Measurements from ENCODE around the gene TMEFF2. TPM values are rescaled to one million over a fixed set of nuclear protein-coding genes. Genes with fewer than 3 reads are reported as not detected.
A peak's percentile ranks its signal among the peaks of the same experiment; 100 is the strongest.

The TMEFF2 gene
- total RNA-seq (2014; rRNA removed; shearing (Covaris generic); ENCODE audit: low replicate concordance) = not detected in 2 replicates

DNA sequence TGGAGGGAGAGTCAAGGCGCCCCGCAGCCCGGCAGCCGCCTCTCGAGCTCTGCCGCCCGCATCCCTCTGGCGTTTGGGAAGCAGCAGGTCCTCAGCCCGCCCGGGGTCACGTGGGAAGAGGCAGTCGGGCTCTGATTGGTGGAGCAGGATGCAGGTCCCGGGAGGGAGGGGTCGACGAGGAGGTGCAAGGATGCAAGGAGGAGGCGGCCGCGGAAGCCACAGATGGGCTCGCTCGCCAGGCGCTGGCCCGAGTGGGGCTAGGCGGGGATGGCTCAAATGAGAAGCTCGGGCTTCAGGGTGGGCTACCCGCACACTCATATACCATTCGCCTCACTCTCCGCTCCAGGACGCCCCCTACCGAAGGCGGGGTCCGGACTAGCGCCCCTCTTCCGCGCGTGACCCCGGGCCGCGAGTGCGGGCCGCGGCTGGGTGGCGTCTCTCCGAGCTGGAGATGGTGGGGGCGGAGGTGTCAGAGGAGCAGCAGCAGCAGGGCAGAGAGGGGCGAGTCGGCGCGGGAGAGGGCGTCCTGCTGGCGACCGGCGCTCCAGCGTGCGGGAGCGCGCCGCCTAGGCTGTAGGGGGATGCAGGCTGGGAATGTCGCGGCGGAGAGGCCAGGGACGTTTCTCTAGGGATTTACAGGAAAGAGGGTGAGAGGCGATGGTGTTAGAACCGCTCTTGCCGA is at the start of gene TMEFF2:
TSS of gene TMEFF2 (minus strand) at position 68 of the 682 bp plus-strand sequence. CDS start 409 bp downstream, outside the sequence.
- peak; percentile 74 for DNase-seq (ENCODE audit: low read depth)
- in situ Hi-C loops (cut with HindIII; ENCODE audit: low pct_unique_long_range_greater_than_20kb, low sequenced_read_pairs) = no loop called here

DNA sequence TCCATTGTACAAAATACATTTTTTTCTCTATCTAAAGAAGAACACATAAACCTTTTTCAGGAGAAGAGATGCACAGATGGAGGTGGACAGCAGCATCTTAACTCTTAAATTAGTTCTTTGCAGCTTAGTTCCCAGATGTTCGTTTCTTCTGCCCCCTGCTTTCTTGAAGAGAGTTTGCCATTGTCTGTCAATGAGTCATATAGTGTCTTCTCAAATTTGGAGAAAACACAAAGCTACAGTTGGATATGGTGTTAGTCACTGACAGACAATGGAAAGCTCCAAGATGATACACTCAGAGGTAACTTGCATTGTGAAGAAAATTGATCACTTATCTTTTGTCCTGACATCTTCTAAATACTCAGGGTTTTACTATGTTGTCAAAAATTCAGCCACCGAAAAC is 48.8 kb upstream of the TMEFF2 start:
- in situ Hi-C loops (cut with HindIII; ENCODE audit: low pct_unique_long_range_greater_than_20kb, low sequenced_read_pairs) = no loop called here
- DNase-seq (ENCODE audit: low read depth) = no peak

DNA sequence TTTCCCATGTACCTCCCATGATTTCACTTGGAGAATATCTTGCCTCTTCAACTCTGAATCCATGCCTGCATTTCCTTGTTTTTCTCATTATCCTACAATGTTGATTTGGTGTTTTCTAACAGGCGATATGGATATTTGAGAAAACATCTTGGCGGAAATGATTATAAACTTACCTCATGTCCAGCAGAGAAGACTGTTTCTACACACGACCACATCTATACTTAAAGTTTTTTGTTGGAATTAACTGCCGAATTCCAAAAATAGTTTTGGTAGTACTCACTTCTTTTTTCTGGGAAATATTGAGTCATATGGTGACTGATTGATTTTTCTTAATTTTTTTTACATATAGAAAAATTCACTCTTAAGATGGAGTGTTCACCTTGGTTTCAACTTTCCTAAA is 41.4 kb upstream of the TMEFF2 start:
- in situ Hi-C loops (cut with HindIII; ENCODE audit: low pct_unique_long_range_greater_than_20kb, low sequenced_read_pairs) = no loop called here
- DNase-seq (ENCODE audit: low read depth) = no peak

GRCh38 chr2:192230889-192231453 is 36.2 kb upstream of the TMEFF2 start:
- DNase-seq (ENCODE audit: low read depth) = no peak
- in situ Hi-C loops (cut with HindIII; ENCODE audit: low pct_unique_long_range_greater_than_20kb, low sequenced_read_pairs) = no loop called here

DNA sequence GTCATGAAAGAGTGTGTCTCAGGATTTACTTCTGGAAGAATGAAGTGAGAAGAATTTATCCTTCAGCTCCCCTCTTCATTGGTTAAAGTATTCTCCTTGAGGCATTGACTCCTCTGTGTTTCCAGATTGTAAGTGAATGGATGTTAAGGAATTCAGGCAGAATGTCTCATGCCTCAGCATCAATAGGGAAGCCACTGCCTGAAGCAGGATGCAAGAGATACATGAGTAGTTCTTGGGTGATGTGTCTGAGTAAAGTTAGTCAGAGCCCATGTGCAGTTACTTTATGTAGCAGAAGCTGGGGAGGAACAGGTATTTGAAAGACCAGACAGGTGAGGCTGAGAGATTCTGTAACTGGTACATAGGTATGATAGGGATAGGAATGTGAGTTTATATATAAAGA is 34.0 kb upstream of the TMEFF2 start:
- DNase-seq (ENCODE audit: low read depth) = no peak
- in situ Hi-C loops (cut with HindIII; ENCODE audit: low pct_unique_long_range_greater_than_20kb, low sequenced_read_pairs) = no loop called here

- DNase-seq (ENCODE audit: low read depth) = no peak
- in situ Hi-C loops (cut with HindIII; ENCODE audit: low pct_unique_long_range_greater_than_20kb, low sequenced_read_pairs) = no loop called here
Observed at GRCh38 chr2:192218970-192219369, 24.2 kb upstream of the TMEFF2 start.

GRCh38 chr2:192218377-192218776 is 23.6 kb upstream of the TMEFF2 start:
- in situ Hi-C loops (cut with HindIII; ENCODE audit: low pct_unique_long_range_greater_than_20kb, low sequenced_read_pairs) = no loop called here
- no peak for DNase-seq (ENCODE audit: low read depth)

DNA sequence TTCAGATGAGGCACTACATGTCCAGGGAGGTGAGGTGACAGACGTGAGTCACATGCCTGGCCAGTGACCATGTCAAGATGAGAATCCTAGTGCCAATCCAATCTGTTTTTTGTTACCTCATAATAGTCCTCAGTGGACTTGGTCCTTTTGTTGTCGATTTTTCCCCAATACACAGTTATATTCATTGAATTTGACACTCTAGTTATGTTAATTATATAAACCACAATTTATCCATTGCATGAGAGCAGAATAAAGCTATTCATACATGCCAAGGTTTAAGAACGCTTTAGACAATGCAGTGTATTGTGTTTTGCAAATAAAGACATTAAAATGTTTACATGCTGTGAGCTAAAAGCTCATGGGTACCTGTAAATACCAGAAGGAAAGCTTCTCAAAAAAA is 21.6 kb upstream of the TMEFF2 start:
- DNase-seq (ENCODE audit: low read depth) = no peak
- in situ Hi-C loops (cut with HindIII; ENCODE audit: low pct_unique_long_range_greater_than_20kb, low sequenced_read_pairs) = no loop called here

GRCh38 chr2:192215096-192215877 is 20.6 kb upstream of the TMEFF2 start:
- in situ Hi-C loops (cut with HindIII; ENCODE audit: low pct_unique_long_range_greater_than_20kb, low sequenced_read_pairs) = no loop called here
- no peak for DNase-seq (ENCODE audit: low read depth)

- in situ Hi-C loops (cut with HindIII; ENCODE audit: low pct_unique_long_range_greater_than_20kb, low sequenced_read_pairs) = no loop called here
Observed at GRCh38 chr2:192208848-192209247, 14.1 kb upstream of the TMEFF2 start.

DNA sequence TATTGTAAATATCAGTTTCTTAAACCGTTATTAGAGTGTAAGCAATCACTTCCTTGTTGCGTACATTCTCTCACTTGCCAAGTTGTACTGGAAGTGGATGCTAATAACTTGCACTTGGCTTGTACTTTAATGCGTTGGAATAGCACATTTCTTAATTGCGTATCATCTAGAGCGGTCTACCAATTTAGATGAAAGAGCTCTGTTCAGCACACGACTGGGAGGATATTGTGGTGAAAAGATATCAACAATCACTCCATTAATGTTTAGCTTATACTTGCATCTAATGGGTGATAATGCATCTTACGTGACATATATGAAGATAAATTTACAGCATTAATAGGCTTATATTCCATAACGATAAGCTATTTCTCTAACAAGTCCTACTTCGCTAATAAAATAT is 11.7 kb upstream of the TMEFF2 start:
- DNase-seq (ENCODE audit: low read depth) = no peak
- in situ Hi-C loops (cut with HindIII; ENCODE audit: low pct_unique_long_range_greater_than_20kb, low sequenced_read_pairs) = no loop called here

More at GRCh38 chr2:192208848-192209247, 14.1 kb upstream of the TMEFF2 start:
- no peak for DNase-seq (ENCODE audit: low read depth)

DNA sequence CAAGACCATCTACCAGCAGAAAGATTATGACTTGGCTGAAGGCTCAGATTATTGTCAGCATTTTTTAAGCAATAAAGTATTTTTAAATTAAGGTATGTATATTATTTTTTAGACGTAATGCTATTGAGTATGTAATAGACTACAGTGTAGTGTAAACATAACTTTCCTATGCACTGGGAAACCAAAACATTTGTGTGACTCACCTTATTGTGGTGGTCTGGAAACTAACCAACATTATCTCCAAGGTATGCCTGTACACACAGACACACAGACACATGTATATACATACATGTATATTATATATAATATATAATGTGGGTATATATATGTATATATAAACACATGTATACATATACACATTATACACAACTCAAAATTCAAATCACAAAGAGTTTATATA is 9.1 kb upstream of the TMEFF2 start:
- in situ Hi-C loops (cut with HindIII; ENCODE audit: low pct_unique_long_range_greater_than_20kb, low sequenced_read_pairs) = no loop called here
- no peak for DNase-seq (ENCODE audit: low read depth)

DNA sequence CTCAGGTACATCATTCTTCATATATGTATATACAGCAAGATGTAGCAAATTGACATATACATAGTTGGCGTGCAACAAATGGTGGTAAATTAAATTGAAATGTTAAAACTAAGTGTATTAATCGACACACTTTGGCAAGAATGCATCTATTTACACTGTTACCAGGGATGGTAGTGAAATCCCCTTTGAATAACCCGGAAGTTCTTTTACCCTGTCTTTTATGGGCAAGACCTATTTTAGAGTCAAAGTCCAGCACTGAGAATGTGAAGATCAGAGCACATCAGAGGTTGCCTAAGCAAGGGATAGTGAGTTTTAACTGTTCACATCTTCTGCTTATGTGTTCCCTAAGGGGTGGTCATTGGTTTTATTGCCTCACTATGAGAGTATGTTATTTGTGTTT is 7.6 kb upstream of the TMEFF2 start:
- DNase-seq (ENCODE audit: low read depth) = no peak
- in situ Hi-C loops (cut with HindIII; ENCODE audit: low pct_unique_long_range_greater_than_20kb, low sequenced_read_pairs) = no loop called here

DNA sequence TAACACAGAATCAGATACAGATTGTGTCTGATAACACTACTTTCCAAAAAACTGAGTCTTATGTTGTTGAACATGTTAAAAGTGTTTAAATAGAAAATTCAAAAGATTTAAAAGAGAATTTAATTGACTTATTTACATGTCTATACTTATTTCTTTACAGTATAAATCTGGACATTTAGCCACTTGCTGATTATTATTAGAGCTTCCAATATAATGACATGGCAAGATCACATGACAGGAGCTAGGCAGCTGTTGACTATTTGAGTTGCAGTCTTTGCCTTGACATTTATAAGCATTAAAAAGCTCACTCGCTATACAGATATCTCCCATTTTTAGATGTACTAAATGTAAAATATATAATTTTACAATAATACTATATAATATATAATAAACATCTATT is 6.4 kb upstream of the TMEFF2 start:
- in situ Hi-C loops (cut with HindIII; ENCODE audit: low pct_unique_long_range_greater_than_20kb, low sequenced_read_pairs) = no loop called here

GRCh38 chr2:192197357-192197756 is 2.6 kb upstream of the TMEFF2 start:
- in situ Hi-C loops (cut with HindIII; ENCODE audit: low pct_unique_long_range_greater_than_20kb, low sequenced_read_pairs) = no loop called here
- DNase-seq (ENCODE audit: low read depth) = no peak

More for the DNA sequence above, 6.4 kb upstream of the TMEFF2 start:
- DNase-seq (ENCODE audit: low read depth) = no peak

DNA sequence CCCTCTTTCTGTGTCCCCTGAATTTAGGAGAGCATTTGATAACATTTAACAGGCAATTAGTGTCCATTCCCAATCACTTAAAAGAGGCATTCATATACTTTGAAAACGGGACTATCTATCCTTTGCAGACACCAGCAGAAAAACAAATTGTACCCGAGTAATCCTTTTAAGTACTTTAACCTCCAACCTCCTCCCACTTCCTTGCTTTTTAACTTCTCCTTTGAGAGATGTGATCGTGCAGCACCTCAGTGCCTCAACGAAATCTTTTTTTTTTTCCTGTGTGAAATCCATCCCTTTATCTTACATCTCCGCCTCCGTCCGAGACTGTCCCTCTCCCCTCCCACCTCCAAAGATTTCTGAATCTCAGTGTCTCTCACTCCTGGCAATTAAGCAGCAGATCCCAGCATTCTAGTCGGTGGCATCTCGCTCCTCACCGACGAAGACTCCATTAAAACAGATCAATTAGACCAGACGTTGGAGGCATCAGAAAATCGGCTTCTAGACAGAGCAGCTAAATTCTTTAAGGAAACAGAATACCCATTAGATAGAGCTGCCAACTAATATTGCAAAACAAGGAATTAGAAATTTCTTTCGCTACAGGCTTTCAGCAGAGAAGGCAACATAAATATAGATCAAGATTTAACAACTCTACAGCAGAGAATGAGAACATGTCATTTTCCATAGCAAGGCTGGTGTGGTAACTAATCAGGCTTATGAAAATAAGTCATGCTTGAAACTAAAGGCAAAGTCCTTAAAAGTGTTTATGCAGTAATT is 1.9 kb upstream of the TMEFF2 start:
- no peak for DNase-seq (ENCODE audit: low read depth)
- in situ Hi-C loops (cut with HindIII; ENCODE audit: low pct_unique_long_range_greater_than_20kb, low sequenced_read_pairs) = no loop called here

DNA sequence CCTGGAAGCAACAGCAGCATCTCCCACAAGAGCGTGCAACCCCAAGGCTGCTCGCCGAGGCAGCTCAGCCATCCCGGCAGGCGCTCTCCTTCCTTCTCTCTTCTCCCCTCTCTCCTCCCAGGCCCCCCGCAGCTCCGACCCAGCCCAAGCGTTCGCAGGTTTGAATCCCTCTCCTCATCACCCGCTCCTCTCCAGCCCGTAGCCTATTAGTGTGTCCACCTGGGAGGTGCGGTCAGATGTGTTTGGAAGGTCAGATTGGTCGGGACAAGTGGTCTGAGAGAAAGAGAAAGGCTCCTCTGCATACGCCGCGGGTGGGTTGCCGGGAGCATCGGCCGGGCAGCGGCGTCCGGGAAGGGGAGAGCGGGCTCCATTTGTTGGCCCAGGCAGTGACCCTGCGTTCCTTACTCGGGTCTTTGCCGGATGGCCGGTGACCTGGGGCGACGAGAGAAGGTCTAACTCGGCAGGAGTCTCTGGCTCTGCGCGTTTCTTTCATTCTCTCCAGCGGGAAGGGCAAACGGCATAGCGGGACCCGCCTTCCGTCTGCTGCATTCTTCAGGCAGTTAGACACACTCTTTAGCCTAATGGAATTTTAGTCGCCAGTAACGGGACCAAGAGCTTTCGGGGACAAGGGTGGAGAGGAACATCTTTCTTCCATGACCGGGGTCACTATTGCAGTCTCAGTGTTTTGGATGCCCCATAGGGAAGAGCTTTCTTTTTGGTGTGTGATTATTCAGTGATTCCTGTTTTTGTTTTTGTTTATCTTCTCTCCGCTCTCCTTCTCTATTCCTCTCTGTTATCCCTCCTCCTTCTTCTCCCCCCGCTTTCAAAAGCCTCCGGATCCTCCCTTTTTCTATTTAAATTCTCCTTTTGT is 1.1 kb upstream of the TMEFF2 start:
- in situ Hi-C loops (cut with HindIII; ENCODE audit: low pct_unique_long_range_greater_than_20kb, low sequenced_read_pairs) = no loop called here
- DNase-seq (ENCODE audit: low read depth) = no peak
